ENCODE results near the gene AK2.

- TF ChIP-seq LEF1 (IDR thresholded peaks at IDR 0.05; ENCODE audit: borderline replicate concordance) (no peak), ELF4 (IDR thresholded peaks at IDR 0.05) (no peak), SP1 (IDR thresholded peaks at IDR 0.05) (no peak), FOXK2 (IDR thresholded peaks at IDR 0.05) (no peak), SUZ12 (IDR thresholded peaks at IDR 0.05) (no peak)
These were observed 18.6 kb downstream of the AK2 start for GRCh38 chr1:33018112-33018511.
